Stimulated activated CD4-positive, alpha-beta T cell treated with anti-CD3 and anti-CD28 coated beads, Interleukin-2, amount 100 ng/mL, for 4 hours (primary cell): ENCODE data around the gene DBN1.

Experiments
- DNase-seq: peaks from one replicate; pipeline ENCODE4 v3.0.0-alpha.2; 2020; ENCODE audit warnings: low read depth

The DBN1 gene

GRCh38 chr5:177443144-177443983, 30.1 kb downstream of the DBN1 start:
- DNase-seq: no peak

- no peak for DNase-seq
These were observed 31.2 kb downstream of the DBN1 start for GRCh38 chr5:177442066-177442826.

DNA sequence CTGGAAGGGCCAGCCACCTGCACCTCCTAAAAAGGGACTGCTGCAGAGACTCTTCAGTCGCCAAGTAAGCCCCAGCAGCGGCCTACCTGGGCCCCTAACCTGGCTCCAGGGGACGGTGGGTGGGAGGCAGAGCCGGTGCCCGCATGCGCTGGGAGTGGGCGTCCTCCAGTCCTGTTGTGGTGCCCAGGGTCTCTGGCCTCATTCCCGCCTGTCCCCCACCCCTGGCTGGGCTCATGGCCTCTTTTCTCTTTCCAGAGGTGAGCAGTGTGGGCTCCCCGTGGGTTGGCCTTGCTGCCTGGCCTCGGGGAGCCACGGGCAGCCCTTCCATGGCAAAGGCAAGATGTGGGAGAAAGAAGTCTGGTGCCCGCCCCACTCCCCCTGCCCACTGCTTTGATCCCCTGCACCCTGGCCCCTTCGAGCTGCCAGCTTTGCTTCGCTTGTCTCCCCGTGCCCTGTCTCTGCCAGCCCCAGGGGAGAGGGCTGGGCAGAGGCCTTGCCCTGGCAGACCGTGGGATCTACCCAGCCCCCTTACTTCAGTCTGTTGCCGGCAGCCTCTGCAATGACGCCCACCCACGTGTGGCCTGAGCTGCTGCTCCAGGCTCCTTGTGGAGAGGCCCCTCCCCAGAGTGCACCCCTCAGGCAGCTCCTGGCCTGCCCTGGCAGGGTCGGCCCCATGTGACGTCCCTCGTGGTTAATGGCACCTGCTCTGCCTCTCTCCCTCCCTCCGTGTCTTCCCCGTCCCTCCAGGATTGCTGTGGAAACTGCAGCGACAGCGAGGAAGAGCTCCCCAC, 32.2 kb downstream of the DBN1 start:
- no peak for DNase-seq

- no peak for DNase-seq
These were observed 33.0 kb downstream of the DBN1 start for GRCh38 chr5:177440211-177440989.

DNA sequence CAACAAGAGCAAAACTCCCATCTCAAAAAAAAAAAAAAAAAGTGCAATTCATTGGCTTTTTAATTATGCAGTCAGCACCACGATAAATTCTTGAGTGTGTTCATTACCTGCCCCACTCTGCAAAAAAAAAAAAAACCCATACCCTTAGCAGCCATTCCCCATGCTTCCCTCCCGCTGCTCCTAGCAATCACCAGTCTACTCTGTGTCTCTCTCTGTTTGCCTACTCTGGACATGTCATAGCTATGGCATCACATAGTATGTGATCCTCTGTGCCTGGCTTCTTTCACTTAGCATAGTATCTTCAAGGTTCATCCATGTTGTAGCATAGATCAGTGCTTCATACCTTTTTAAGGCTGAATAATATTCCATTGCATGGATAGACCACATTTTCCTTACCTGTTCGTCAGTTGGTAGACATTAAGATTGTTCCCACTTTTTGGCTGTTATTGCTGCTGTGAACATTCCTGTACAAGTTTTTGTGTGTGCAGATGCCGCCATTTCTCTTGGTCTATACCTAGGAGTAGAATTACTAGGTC, 33.8 kb downstream of the DBN1 start:
- DNase-seq: no peak

DNA sequence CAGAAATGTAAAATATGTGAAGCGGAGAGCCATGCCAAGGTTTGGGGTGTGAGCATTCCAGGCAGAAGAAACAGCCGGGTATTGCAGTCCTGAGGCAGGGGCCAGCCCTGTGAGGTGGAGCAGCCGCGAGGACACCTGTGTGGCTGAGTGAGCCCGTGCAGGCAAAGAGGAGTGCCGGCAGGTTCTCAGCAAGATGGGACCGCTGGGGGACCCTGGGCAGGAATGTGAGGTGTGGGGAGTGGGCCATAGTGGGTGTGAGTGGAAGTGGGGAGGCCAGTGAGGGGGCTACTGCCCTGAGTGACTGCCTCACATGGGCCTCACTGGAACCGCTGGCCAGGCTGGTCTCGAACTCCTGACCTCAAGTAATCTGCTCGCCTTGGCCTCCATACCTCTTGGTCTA, 35.0 kb downstream of the DBN1 start:
- DNase-seq: no peak

GRCh38 chr5:177437623-177438022, 35.8 kb downstream of the DBN1 start:
- no peak for DNase-seq

DNA sequence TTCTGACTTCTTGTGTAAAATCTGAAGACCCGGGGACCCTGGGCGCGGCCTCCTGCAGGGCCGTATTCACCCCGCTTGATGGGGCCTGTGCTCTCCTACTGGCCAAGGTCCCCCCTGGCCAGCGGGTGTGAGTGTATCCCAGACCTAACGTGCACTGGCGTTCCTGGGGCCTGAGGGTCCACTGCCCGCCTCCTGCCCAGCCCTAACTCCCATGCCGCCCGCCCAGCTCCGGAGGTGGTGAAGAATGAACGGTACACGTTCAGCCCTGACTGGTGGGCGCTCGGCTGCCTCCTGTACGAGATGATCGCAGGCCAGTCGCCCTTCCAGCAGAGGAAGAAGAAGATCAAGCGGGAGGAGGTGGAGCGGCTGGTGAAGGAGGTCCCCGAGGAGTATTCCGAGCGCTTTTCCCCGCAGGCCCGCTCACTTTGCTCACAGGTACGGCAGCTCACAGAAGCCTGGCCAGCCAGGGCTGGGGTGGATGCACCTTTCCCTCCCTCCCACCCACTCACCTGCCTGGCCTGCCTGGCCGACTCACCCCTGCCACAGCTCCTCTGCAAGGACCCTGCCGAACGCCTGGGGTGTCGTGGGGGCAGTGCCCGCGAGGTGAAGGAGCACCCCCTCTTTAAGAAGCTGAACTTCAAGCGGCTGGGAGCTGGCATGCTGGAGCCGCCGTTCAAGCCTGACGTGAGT, 37.4 kb downstream of the DBN1 start:
- DNase-seq: no peak

- no peak for DNase-seq
These were observed 38.3 kb downstream of the DBN1 start for GRCh38 chr5:177434942-177435738.

- peak; percentile 59 for DNase-seq
These were observed 39.0 kb downstream of the DBN1 start for GRCh38 chr5:177434437-177434836.

GRCh38 chr5:177433658-177434217, 39.7 kb downstream of the DBN1 start:
- no peak for DNase-seq

- no peak for DNase-seq
These were observed 40.4 kb downstream of the DBN1 start for GRCh38 chr5:177432839-177433657.

DNA sequence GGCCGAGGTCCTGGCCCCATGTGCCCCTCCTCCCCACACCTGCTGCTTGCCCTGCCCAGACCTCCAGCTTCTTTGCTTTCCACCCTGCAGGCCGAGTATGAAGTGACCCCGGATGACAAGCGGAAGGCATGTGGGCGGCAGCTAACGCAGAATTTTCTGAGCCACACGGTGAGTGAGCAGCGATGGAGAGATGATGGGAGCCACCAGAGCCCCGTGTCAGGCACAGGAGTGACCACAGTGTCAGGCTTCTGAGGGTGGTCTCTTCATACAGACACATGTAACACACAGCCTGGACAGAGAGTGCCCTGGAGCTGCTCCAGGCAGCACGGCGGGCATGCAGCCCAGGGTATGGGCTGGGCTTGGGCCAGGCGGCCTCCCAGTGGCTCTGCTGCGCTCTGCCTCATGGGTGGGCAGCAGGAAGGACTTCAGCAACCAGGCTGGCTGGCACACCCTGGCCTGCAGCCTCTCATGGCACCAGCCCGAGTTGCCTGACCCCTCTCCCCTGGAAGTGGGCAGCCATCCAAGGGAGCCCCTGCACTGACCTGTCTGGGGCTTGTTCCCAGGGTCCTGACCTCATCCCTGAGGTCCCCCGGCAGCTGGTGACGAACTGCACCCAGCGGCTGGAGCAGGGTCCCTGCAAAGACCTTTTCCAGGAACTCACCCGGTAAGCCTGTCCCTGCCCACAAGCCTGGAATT, 41.1 kb downstream of the DBN1 start:
- DNase-seq: no peak

DNA sequence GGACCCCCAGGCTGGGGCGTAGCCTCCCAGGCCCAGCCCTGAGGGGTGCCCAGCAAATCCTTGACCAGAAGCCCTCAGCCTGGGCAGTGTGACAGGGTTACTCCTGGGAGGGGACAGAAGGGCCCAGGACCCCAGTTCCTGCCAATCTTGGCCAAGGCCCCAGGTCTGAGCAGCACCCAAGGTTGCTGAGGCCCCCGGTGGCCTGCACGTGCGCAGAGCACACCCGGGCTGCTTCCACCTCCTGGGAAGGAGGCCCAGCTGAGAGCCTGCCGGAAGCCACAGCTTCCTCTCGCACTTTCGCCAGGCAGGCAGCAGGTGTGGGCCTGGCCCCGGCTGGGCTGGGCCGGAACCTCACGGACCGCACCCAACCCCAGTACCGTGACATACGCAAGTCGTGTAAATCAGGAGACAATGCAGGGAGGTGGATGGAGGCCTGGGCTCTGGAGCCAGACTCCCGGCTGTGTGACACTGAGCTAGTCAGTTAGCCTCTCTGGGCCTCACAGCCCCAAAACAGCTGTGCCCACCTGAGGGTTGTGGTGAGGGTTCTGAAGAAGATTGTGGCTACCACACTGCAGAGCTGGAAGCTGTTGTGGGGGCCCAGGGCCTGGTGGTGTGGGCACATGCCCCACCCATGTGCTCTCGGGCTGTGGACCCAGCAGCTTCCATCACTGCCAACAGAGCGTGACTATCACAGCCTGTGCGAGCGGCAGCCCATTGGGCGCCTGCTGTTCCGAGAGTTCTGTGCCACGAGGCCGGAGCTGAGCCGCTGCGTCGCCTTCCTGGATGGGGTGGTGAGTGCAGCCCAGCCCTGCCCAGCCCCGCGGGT, 41.9 kb downstream of the DBN1 start:
- DNase-seq: no peak

DNA sequence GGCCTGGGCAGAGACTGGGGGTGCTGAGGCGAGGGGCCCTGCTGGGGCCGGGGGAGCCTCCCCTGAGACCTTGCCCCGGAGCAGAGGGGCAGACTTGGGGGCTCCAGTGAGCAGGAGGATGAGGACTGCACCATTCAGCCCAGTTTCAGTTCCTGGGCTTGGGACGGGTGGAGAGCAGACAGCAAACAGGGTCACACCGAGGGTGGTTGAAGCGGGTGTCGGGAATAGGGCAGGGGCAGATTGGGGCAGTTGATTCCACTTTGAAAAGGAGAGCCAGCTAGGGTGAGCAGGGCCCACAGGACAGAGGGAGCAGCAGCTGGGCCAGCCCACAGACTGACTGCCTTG, 42.5 kb downstream of the DBN1 start:
- DNase-seq: no peak

DNA sequence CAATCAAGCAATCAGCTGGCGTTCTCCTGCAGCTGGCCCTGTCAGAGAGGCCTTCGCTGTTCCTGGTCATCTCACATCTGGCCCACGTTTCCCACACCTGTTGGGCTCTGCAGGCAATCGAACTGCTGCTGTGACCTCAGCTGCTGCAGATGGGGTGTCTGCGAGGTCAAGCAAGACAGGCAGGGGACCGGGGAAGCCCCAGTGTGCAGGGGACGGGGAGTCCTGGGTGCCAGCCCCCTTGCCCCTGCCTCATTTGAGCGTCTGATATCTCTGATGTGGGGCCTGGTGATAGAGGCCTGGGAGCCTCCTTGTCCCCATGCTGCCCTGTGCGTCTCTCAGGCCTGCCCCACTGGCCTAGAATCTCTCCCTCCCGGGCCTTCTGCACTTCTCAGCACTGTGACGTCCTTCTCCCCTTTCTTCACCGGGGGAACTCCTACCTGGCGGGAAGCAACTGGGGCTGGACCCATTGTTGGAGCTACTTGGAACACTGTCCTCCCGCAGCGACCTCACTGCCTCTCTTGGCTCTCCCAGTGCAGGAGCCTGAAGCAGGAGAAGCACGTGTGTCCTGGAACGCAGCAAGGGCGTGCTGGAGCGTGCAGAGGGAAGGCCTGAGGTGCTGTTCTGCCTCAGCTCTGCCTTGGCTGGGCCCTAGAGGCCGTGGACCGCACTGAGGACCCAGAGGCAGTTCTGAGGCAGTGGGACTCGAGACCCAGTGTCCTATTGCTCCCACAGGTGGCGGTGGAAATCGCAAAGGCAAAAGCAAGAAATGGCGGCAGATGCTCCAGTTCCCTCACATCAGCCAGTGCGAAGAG, 43.1 kb downstream of the DBN1 start:
- no peak for DNase-seq
